Transverse colon (tissue), 4 donors: Measurements from ENCODE around the gene OR9A4. TPM values are rescaled to one million over a fixed set of nuclear protein-coding genes. Genes with fewer than 3 reads are reported as not detected.

Experiments
- DNase-seq: peaks from one replicate; pipeline ENCODE4 v3.0.0-alpha.2; 2019
- H3K27ac ChIP-seq, 4 donors: fragments of 200-600 bp; sonication (generic); 2 replicates each; pipeline ENCODE4 v1.5.1; 2016 to 2018; ENCODE audit warnings: inconsistent platforms in 4 of 4
- H3K27me3 ChIP-seq: fragments of 200-600 bp; sonication (generic); 2 replicates; pipeline ENCODE4 v1.5.1; 2017; ENCODE audit warnings: inconsistent platforms
- H3K36me3 ChIP-seq, 4 donors: fragments of 200-600 bp; sonication (generic); 2 replicates each; pipeline ENCODE4 v1.5.1; 2017 to 2019; ENCODE audit warnings: inconsistent platforms in 4 of 4
- H3K4me1 ChIP-seq, 4 donors: fragments of 200-600 bp; sonication (generic); 2 replicates each; pipeline ENCODE4 v1.5.1; 2017 to 2020; ENCODE audit warnings: inconsistent platforms in 4 of 4
- H3K4me3 ChIP-seq, 4 donors: fragments of 200-600 bp; sonication (generic); 1 replicate in 1 of 4; 2 replicates in 3 of 4; pipeline versions ENCODE4 v1.5.1 to v1.6.1; 2017 to 2019; ENCODE audit warnings: inconsistent platforms in 4 of 4
- H3K9me3 ChIP-seq, 2 donors: fragments of 200-600 bp; sonication (generic); 2 replicates each; pipeline ENCODE4 v1.5.1; 2017 to 2019; ENCODE audit warnings: inconsistent platforms in 2 of 2
- EP300 ChIP-seq: sonication (generic); formaldehyde crosslinking; IDR thresholded peaks from one replicate; pipeline ENCODE4 v1.6.1; 2017; ENCODE audit warnings: antibody characterized with exemption, low read depth
- POLR2A ChIP-seq: fragments of 450-650 bp; IDR thresholded peaks from one replicate; pipeline ENCODE4 v1.6.1; 2016; ENCODE audit warnings: antibody characterized with exemption, mild to moderate bottlenecking, moderate library complexity
- POLR2AphosphoS5 ChIP-seq, 3 donors: sonication (generic); formaldehyde crosslinking; IDR thresholded peaks; one replicate each; pipeline ENCODE4 v1.6.1; 2016; ENCODE audit warnings: antibody characterized with exemption in 3 of 3
- whole genome bisulfite sequencing, 2 donors: methylation state at CpG; one replicate each; pipeline ENCODE4 v1.1.5; 2018; ENCODE audit warnings: low coverage in 1 of 2; 5-methylcytosine and 5-hydroxymethylcytosine counted together
- in situ Hi-C, 4 donors: fragments of 200-750 bp; cut with MboI; loops; one replicate each; pipeline versions ENCODE4 v1.15.0 to v1.15.1; 2017; ENCODE audit warnings: low sequenced_read_pairs in 3 of 4, low pct_ligation_motif_present in 1 of 4, low pct_unique_long_range_greater_than_20kb in 1 of 4
- intact Hi-C: fragments of 100-400 bp; cut with DNase I; formaldehyde crosslinking; loops from one replicate; pipeline ENCODE4 v1.15.1; 2023; ENCODE audit warnings: low total_unique reads
- total RNA-seq, 4 donors: library from RNA; depleted of rRNA; stranded (reverse); fragments of >200 nt; gene quantifications; one replicate each; pipeline ENCODE4 v1.1.0, GENCODE V29; 2016
- TF ChIP-seq, protein P1 (sequence below), 5 experiments: fragments of 200-600 bp in 3 of 5; fragments of 450-650 bp in 2 of 5; sonication (generic) in 3 of 5; IDR thresholded peaks; 1 replicate in 2 of 5; 2 replicates in 3 of 5; pipeline ENCODE4 v1.5.1; 2016 to 2017; ENCODE audit warnings: antibody characterized with exemption in 5 of 5, inconsistent platforms in 3 of 5, mild to moderate bottlenecking in 2 of 5, moderate library complexity in 1 of 5

OR9A4 gene
- total RNA-seq, 4 donors from 2014 or later = not detected

DNA sequence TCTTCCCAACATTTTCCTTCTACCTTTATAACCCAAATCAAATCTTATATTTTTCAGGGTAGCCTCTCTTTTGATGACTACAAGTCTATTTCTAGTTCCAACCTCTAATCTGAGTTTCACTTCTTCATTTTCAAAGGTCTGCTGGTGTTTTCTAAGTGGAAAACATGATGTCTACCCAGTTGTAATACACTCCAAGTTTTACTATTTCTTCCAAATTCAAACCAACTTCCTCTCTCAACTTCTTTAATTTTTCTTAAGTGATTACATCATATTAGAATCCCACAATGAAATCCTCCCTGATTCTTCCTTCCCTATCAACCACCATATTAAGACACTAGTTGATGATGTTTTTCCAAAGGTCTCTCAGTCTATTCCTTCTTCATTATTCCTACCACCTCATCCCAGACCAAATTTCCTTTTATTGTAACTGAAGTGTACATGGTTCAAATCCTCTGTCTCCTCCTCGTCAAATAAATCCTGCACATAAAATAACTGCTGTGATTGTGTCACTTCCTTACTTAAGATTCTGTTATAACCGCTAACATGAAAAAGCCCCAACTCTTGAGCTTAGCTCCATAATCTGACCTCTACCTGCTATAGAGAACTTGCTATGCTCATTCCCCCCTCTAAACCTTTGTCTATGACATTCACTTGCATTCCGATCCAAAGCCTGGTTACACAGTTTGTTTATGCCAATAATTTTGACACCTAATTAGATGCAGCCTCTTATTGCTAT is 44.7 kb downstream of the OR9A4 start:
- no peak overlapping the region for H3K4me3 ChIP-seq
- intact Hi-C loops = no loop called here
- no peaks in the 10 kb centered on the region for H3K4me1 ChIP-seq
- TF ChIP-seq, protein P1, sequence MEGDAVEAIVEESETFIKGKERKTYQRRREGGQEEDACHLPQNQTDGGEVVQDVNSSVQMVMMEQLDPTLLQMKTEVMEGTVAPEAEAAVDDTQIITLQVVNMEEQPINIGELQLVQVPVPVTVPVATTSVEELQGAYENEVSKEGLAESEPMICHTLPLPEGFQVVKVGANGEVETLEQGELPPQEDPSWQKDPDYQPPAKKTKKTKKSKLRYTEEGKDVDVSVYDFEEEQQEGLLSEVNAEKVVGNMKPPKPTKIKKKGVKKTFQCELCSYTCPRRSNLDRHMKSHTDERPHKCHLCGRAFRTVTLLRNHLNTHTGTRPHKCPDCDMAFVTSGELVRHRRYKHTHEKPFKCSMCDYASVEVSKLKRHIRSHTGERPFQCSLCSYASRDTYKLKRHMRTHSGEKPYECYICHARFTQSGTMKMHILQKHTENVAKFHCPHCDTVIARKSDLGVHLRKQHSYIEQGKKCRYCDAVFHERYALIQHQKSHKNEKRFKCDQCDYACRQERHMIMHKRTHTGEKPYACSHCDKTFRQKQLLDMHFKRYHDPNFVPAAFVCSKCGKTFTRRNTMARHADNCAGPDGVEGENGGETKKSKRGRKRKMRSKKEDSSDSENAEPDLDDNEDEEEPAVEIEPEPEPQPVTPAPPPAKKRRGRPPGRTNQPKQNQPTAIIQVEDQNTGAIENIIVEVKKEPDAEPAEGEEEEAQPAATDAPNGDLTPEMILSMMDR (IDR thresholded peaks at IDR 0.05) = no peak
- TF ChIP-seq POLR2A (no peak), EP300 (no peak), POLR2AphosphoS5 (IDR thresholded peaks at IDR 0.05) (no peak)
- H3K36me3 ChIP-seq = no peaks in the 10 kb centered on the region
- in situ Hi-C loops = loop anchor here in 1 of 4 donors (25.0 kb wide), 1 partner anchor 226 kb away; no protein-coding TSS in a partner anchor
- no peaks in the 10 kb centered on the region for H3K9me3 ChIP-seq
- DNase-seq = no peak
- no peak overlapping the region for H3K27ac ChIP-seq
- no peaks in the 10 kb centered on the region for H3K27me3 ChIP-seq
- 85 to 88% methylated on average over 3 of the region's 3 CpGs for WGBS, 2 donors

Other genes with a start within 250 kb of the OR9A4 start
- gene DENND11, start 214.2 kb upstream of the OR9A4 start, total RNA-seq = 10 to 100 TPM; 13.1 to 43.8 (median 30.7) TPM
- gene WEE2, start 208.0 kb upstream of the OR9A4 start, total RNA-seq = not detected
- 10 to 100 TPM; 12.9 to 83.8 (median 50.7) TPM for gene SSBP1, start 178.0 kb upstream of the OR9A4 start, total RNA-seq
- 1 to 10 TPM in 3 of 4 donors, not detected in 1; 2.3 to 7.5 (median 2.6) TPM for gene TAS2R3, start 152.3 kb upstream of the OR9A4 start, total RNA-seq
- gene TAS2R4, start 139.7 kb upstream of the OR9A4 start, total RNA-seq = 1 to 10 TPM; 1.2 to 3.5 (median 2.5) TPM
- 1 to 10 TPM in 3 of 4 donors, not detected in 1; 1.2 to 7.5 (median 1.4) TPM for gene TAS2R5, start 126.2 kb upstream of the OR9A4 start, total RNA-seq
- gene PRSS37, start 74.9 kb upstream of the OR9A4 start, total RNA-seq = not detected
- under 1 TPM in 1 of 4 donors, not detected in 3; 0.48 TPM for gene CLEC5A, start 30.6 kb downstream of the OR9A4 start, total RNA-seq
- gene TAS2R38, start 57.4 kb downstream of the OR9A4 start, total RNA-seq = not detected
- 1 to 10 TPM in 3 of 4 donors, under 1 TPM in 1; 0.20 to 6.4 (median 2.0) TPM for gene MGAM, start 79.5 kb downstream of the OR9A4 start, total RNA-seq
- 10 to 100 TPM in 3 of 4 donors, 1 to 10 TPM in 1; 8.4 to 84.5 (median 46.8) TPM for gene MGAM2, start 195.3 kb downstream of the OR9A4 start, total RNA-seq